HepG2 (cell line): ENCODE results near the gene ZMIZ1. TPM values are rescaled to one million over a fixed set of nuclear protein-coding genes. Genes with fewer than 3 reads are reported as not detected.

Experiments
- ATF5 ChIP-seq: sonication (generic); formaldehyde crosslinking; IDR thresholded peaks from 2 replicates; pipeline ENCODE4 v1.4.0; 2020; ENCODE audit warnings: mild to moderate bottlenecking, low read depth, missing genetic modification reagents
- GZF1 ChIP-seq: sonication (generic); formaldehyde crosslinking; IDR thresholded peaks from 2 replicates; pipeline ENCODE4 v1.5.1; 2020; ENCODE audit warnings: mild to moderate bottlenecking, missing genetic modification reagents
- HDAC2 ChIP-seq: sonication (generic); formaldehyde crosslinking; IDR thresholded peaks from 2 replicates; pipeline ENCODE4 v1.4.0; 2020; ENCODE audit warnings: missing genetic modification reagents
- HMG20B ChIP-seq: conservative IDR thresholded peaks from 2 replicates; pipeline ENCODE4 v1.6.1; 2016; ENCODE audit warnings: missing genetic modification reagents, missing compliant biosample characterization
- NR1H2 ChIP-seq: sonication (generic); formaldehyde crosslinking; IDR thresholded peaks from 2 replicates; pipeline ENCODE4 v1.8.1; 2022; ENCODE audit warnings: low read depth, missing genetic modification reagents, borderline replicate concordance
- NR3C1 ChIP-seq: sonication (generic); formaldehyde crosslinking; IDR thresholded peaks from 2 replicates; pipeline ENCODE4 v1.4.0; 2020; ENCODE audit warnings: missing genetic modification reagents
- PLRG1 ChIP-seq: fragments of 450-650 bp; conservative IDR thresholded peaks from 2 replicates; pipeline ENCODE4 v1.6.1; 2016
- RARA ChIP-seq: IDR thresholded peaks from 2 replicates; pipeline ENCODE4 v1.6.1; 2016; ENCODE audit warnings: missing genetic modification reagents, missing compliant biosample characterization
- RXRB ChIP-seq: IDR thresholded peaks from 2 replicates; pipeline ENCODE4 v1.6.1; 2016; ENCODE audit warnings: borderline replicate concordance, missing genetic modification reagents, missing compliant biosample characterization
- TBX2 ChIP-seq: sonication (generic); formaldehyde crosslinking; IDR thresholded peaks from 2 replicates; pipeline ENCODE4 v1.5.0; 2020; ENCODE audit warnings: missing genetic modification reagents, mild to moderate bottlenecking, borderline replicate concordance
- ZNF350 ChIP-seq: sonication (generic); formaldehyde crosslinking; IDR thresholded peaks from 2 replicates; pipeline ENCODE4 v1.4.0; 2020; ENCODE audit warnings: mild to moderate bottlenecking, low read depth, missing genetic modification reagents, borderline replicate concordance
- ZNF768 ChIP-seq: sonication (generic); formaldehyde crosslinking; IDR thresholded peaks from 2 replicates; pipeline ENCODE4 v1.4.0; 2020; ENCODE audit warnings: missing genetic modification reagents
- ZNF816 ChIP-seq: sonication (generic); formaldehyde crosslinking; IDR thresholded peaks from 2 replicates; pipeline ENCODE4 v1.8.0; 2022; ENCODE audit warnings: missing genetic modification reagents, mild to moderate bottlenecking, borderline replicate concordance
- ZSCAN20 ChIP-seq: sonication (generic); formaldehyde crosslinking; IDR thresholded peaks from 2 replicates; pipeline ENCODE4 v1.4.0; 2020; ENCODE audit warnings: missing genetic modification reagents, mild to moderate bottlenecking, borderline replicate concordance
- polyA plus RNA-seq, 8 experiments: library from polyadenylated mRNA; depleted of rRNA in 3 of 8; stranded (reverse) in 7 of 8; unstranded in 1 of 8; fragments of >200 nt; fragmentation: Illumina TruSeq in 4 of 8; extraction: Trizol in 4 of 8; gene quantifications; 2 replicates each; pipeline versions ENCODE4 v1.2.1 to v1.2.3, GENCODE V29; 2011 to 2016; ENCODE audit warnings: low read depth in 4 of 8, missing spikeins in 1 of 8, mixed read lengths in 1 of 8; ENCODE audit not compliant: insufficient read depth in 1 of 8
- total RNA-seq, 5 experiments: library from RNA; depleted of rRNA; stranded (reverse); fragments of >200 nt; fragmentation: Illumina TruSeq; extraction: Trizol; gene quantifications; 2 replicates each; pipeline ENCODE4 v1.2.3, GENCODE V29; 2016; ENCODE audit warnings: low read depth in 1 of 5

The ZMIZ1 gene
- total and polyA plus RNA-seq, 2 of the 13 experiments (the other 11 are each of a cell fraction or from before 2014, with no cell fraction given): 5.3 to 10.2 TPM

GRCh38 chr10:79195091-79195923 lies 126.5 kb downstream of the ZMIZ1 start (continued):
- TF ChIP-seq TBX2 (CRISPR knock-in tag) (peak; percentile 56; the same call in 1 of the 2 replicates), RXRB (CRISPR knock-in tag) (0 out of 2 replicates have a peak, but pooled peaks have one; percentile 27), RARA (CRISPR knock-in tag) (no peak), ZNF350 (peak; percentile 69; the same call in 1 of the 2 replicates), NR3C1 (CRISPR knock-in tag) (no peak), ATF5 (CRISPR knock-in tag) (no peak), PLRG1 (no peak), ZSCAN20 (CRISPR knock-in tag) (no peak), HDAC2 (CRISPR knock-in tag) (no peak), ZNF816 (CRISPR knock-in tag) (no peak), GZF1 (CRISPR knock-in tag) (no peak), HMG20B (CRISPR knock-in tag) (no peak), NR1H2 (no peak), ZNF768 (CRISPR knock-in tag) (peak; percentile 89)
